Vagina (tissue), 2 donors: Measurements from ENCODE around the gene PTPN14. TPM values are rescaled to one million over a fixed set of nuclear protein-coding genes. Genes with fewer than 3 reads are reported as not detected.

Experiments
- DNase-seq, 2 donors: peaks; one replicate each; pipeline ENCODE4 v3.0.0-alpha.2; 2017; ENCODE audit errors: extremely low spot score in 2 of 2
- H3K27ac ChIP-seq: fragments of 200-600 bp; sonication (generic); one replicate; pipeline ENCODE4 v1.5.1; 2019
- H3K27me3 ChIP-seq: fragments of 200-600 bp; sonication (generic); one replicate; pipeline ENCODE4 v1.5.1; 2019
- H3K36me3 ChIP-seq, 2 donors: fragments of 200-600 bp; sonication (generic); one replicate each; pipeline ENCODE4 v1.5.1; 2017 to 2019
- H3K4me1 ChIP-seq: fragments of 200-600 bp; sonication (generic); one replicate; pipeline ENCODE4 v1.5.1; 2019
- H3K4me3 ChIP-seq, 2 donors: fragments of 200-600 bp; sonication (generic); 1 replicate in 1 of 2; 2 replicates in 1 of 2; pipeline ENCODE4 v1.5.1; 2016 to 2019
- H3K9me3 ChIP-seq: fragments of 200-600 bp; sonication (generic); one replicate; pipeline ENCODE4 v1.5.1; 2019
- CTCF ChIP-seq, 3 experiments: fragments of 450-650 bp in 2 of 3; fragments of 200-600 bp in 1 of 3; sonication (generic) in 1 of 3; IDR thresholded peaks; one replicate each; pipeline ENCODE4 v1.5.1; 2017 to 2019; ENCODE audit warnings: antibody characterized with exemption in 3 of 3, mild to moderate bottlenecking in 2 of 3, moderate library complexity in 2 of 3
- POLR2A ChIP-seq, 2 donors: fragments of 450-650 bp; IDR thresholded peaks; one replicate each; pipeline ENCODE4 v1.6.1; 2017; ENCODE audit warnings: antibody characterized with exemption in 2 of 2, mild to moderate bottlenecking in 2 of 2, moderate library complexity in 2 of 2
- POLR2AphosphoS5 ChIP-seq, 2 donors: sonication (generic); formaldehyde crosslinking; IDR thresholded peaks; one replicate each; pipeline ENCODE4 v1.9.0; 2017; ENCODE audit warnings: antibody characterized with exemption in 2 of 2, mild to moderate bottlenecking in 2 of 2, low read depth in 1 of 2; ENCODE audit not compliant: insufficient read depth in 1 of 2
- intact Hi-C: fragments of 100-400 bp; cut with DNase I; formaldehyde crosslinking; loops from one replicate; pipeline ENCODE4 v1.15.1; 2023
- total RNA-seq: library from RNA; depleted of rRNA; stranded (reverse); fragments of >200 nt; gene quantifications from one replicate; pipeline ENCODE4 v1.2.3, GENCODE V29; 2016

The PTPN14 gene
- total RNA-seq, 1 donor from 2014 or later = 24.3 TPM

- Histone ChIP-seq H3K27me3 (no peaks in the 10 kb centered on the region), H3K36me3 (no peaks in the 10 kb centered on the region), H3K4me3 (no peak overlapping the region), H3K27ac (no peak overlapping the region), H3K4me1 (no peaks in the 10 kb centered on the region), H3K9me3 (no peaks in the 10 kb centered on the region)
- no peak for DNase-seq
- intact Hi-C loops = loop anchor here (10.0 kb wide), 1 partner anchor 273 kb away; the partner anchor contains the start of gene SMYD2
- TF ChIP-seq POLR2A (IDR thresholded peaks at IDR 0.05) = no peak
- TF ChIP-seq POLR2AphosphoS5 (IDR thresholded peaks at IDR 0.05; ENCODE audit: insufficient read depth in 1 of 2, low read depth in 1 of 2) = no peak
- TF ChIP-seq CTCF (IDR thresholded peaks at IDR 0.05) = no peak
These were observed 6.7 kb upstream of the PTPN14 start for GRCh38 chr1:214557952-214558735.

- intact Hi-C loops = loop anchor here (10.0 kb wide), 1 partner anchor 268 kb away; the partner anchor contains the start of gene SMYD2
- Histone ChIP-seq H3K36me3 (no peaks in the 10 kb centered on the region), H3K9me3 (no peaks in the 10 kb centered on the region), H3K4me3 (no peak overlapping the region), H3K4me1 (peaks cover 27% of the 10 kb centered on the region), H3K27me3 (no peaks in the 10 kb centered on the region), H3K27ac (peak overlapping the region; percentile 98)
- no peak for DNase-seq
- no peak for TF ChIP-seq CTCF (IDR thresholded peaks at IDR 0.05)
- no peak for TF ChIP-seq POLR2AphosphoS5 (IDR thresholded peaks at IDR 0.05; ENCODE audit: insufficient read depth in 1 of 2, low read depth in 1 of 2)
- TF ChIP-seq POLR2A (IDR thresholded peaks at IDR 0.05) = no peak
These were observed 1.8 kb upstream of the PTPN14 start for GRCh38 chr1:214553142-214553710.

GRCh38 chr1:214552174-214552608 lies 789 bp upstream of the PTPN14 start:
- Histone ChIP-seq H3K27ac (peak overlapping the region; percentile 98), H3K27me3 (no peaks in the 10 kb centered on the region), H3K9me3 (no peaks in the 10 kb centered on the region), H3K4me3 (peak overlapping the region; percentile 55 to 90), H3K36me3 (no peaks in the 10 kb centered on the region), H3K4me1 (peaks cover 37% of the 10 kb centered on the region)
- intact Hi-C loops = loop anchor here (10.0 kb wide), 1 partner anchor 267 kb away; the partner anchor contains the start of gene SMYD2
- TF ChIP-seq CTCF (IDR thresholded peaks at IDR 0.05) = no peak
- TF ChIP-seq POLR2AphosphoS5 (IDR thresholded peaks at IDR 0.05; ENCODE audit: insufficient read depth in 1 of 2, low read depth in 1 of 2) = peak in 1 of 2 donors; percentile 46
- peak in 1 of 2 donors; percentile 89 for DNase-seq

- H3K9me3 ChIP-seq = no peaks in the 10 kb centered on the region
- peaks cover 41% of the 10 kb centered on the region for H3K4me1 ChIP-seq
- TF ChIP-seq CTCF (IDR thresholded peaks at IDR 0.05) (no peak), POLR2AphosphoS5 (IDR thresholded peaks at IDR 0.05; ENCODE audit: insufficient read depth in 1 of 2, low read depth in 1 of 2) (no peak), POLR2A (IDR thresholded peaks at IDR 0.05) (no peak)
- no peaks in the 10 kb centered on the region for H3K27me3 ChIP-seq
- intact Hi-C loops = loop anchor here (10.0 kb wide), 1 partner anchor 266 kb away; the partner anchor contains the start of gene SMYD2
- peak overlapping the region; percentile 55 to 90 for H3K4me3 ChIP-seq
- H3K36me3 ChIP-seq = no peaks in the 10 kb centered on the region
- no peak for DNase-seq
- peak overlapping the region; percentile 98 for H3K27ac ChIP-seq
These were observed 456 bp downstream of the PTPN14 start for GRCh38 chr1:214550857-214551435.
